Measurements from ENCODE around the gene SECTM1.
A peak's percentile ranks its signal among the peaks of the same experiment; 100 is the strongest.

GRCh38 chr17:82272495-82273326, 60.9 kb downstream of the SECTM1 start:
- TF ChIP-seq ZFP3 (CRISPR knock-in tag; IDR thresholded peaks at IDR 0.05) (no peak), GLIS3 (CRISPR knock-in tag; IDR thresholded peaks at IDR 0.05) (no peak), ZFP30 (CRISPR knock-in tag; IDR thresholded peaks at IDR 0.05) (no peak), PATZ1 (CRISPR knock-in tag; IDR thresholded peaks at IDR 0.05; ENCODE audit: borderline replicate concordance) (0 out of 2 replicates have a peak, but pooled peaks have one; percentile 30), CREB5 (CRISPR knock-in tag; IDR thresholded peaks at IDR 0.05; ENCODE audit: low read depth) (peak; percentile 39; the same call in 1 of the 2 replicates), ZNF565 (CRISPR knock-in tag; conservative IDR thresholded peaks at IDR 0.05; ENCODE audit: low read depth) (no peak), CSRNP3 (CRISPR knock-in tag; IDR thresholded peaks at IDR 0.05) (peak; percentile 80), ESRRG (CRISPR knock-in tag; IDR thresholded peaks at IDR 0.05) (0 out of 2 replicates have a peak, but pooled peaks have one; percentile 17), TSHZ2 (CRISPR knock-in tag; IDR thresholded peaks at IDR 0.05) (no peak), CSDC2 (CRISPR knock-in tag; IDR thresholded peaks at IDR 0.05) (no peak), ZNF70 (CRISPR knock-in tag; IDR thresholded peaks at IDR 0.05) (no peak), ZNF8 (CRISPR knock-in tag; IDR thresholded peaks at IDR 0.05) (no peak)
